IPS DF 19.7 (cell line): ENCODE measurements around the gene TENT4A.
"Not testable (repeated sequence)": the region's sequence is repeated elsewhere in the genome, so short reads cannot be mapped to it uniquely, and the experiment has no call there.

Experiments
- DNase-seq: peaks from one replicate; pipeline ENCODE4 v3.0.0-alpha.2; 2013; ENCODE audit warnings: low read depth, low spot score

Gene TENT4A

GRCh38 chr5:6713274-6714225, at the start of gene TENT4A:
Gene TENT4A (plus strand): TSS chr5:6713432. CDS start chr5:6713984, 552 bp downstream.
- no peak for DNase-seq

- DNase-seq = no peak
Measured at GRCh38 chr5:6666762-6667161, 46.5 kb upstream of the TENT4A start.

GRCh38 chr5:6667648-6668047, 45.6 kb upstream of the TENT4A start:
- DNase-seq = no peak

- DNase-seq = not testable (repeated sequence)
Measured at GRCh38 chr5:6668717-6669116, 44.5 kb upstream of the TENT4A start.

GRCh38 chr5:6673031-6673430, 40.2 kb upstream of the TENT4A start:
- no peak for DNase-seq

GRCh38 chr5:6673963-6674362, 39.3 kb upstream of the TENT4A start:
- no peak for DNase-seq

GRCh38 chr5:6674421-6674820, 38.8 kb upstream of the TENT4A start:
- DNase-seq = no peak

GRCh38 chr5:6674886-6675285, 38.3 kb upstream of the TENT4A start:
- no peak for DNase-seq

- no peak for DNase-seq
Measured at GRCh38 chr5:6675784-6676491, 37.3 kb upstream of the TENT4A start.

- no peak for DNase-seq
Measured at GRCh38 chr5:6676702-6677101, 36.5 kb upstream of the TENT4A start.

GRCh38 chr5:6678385-6678784, 34.8 kb upstream of the TENT4A start:
- DNase-seq = no peak

- DNase-seq = no peak
Measured at GRCh38 chr5:6680922-6681321, 32.3 kb upstream of the TENT4A start.

GRCh38 chr5:6681682-6682081, 31.6 kb upstream of the TENT4A start:
- DNase-seq = no peak

GRCh38 chr5:6682239-6682638, 31.0 kb upstream of the TENT4A start:
- no peak for DNase-seq

- DNase-seq = no peak
Measured at GRCh38 chr5:6683241-6683640, 30.0 kb upstream of the TENT4A start.

GRCh38 chr5:6684075-6684474, 29.2 kb upstream of the TENT4A start:
- no peak for DNase-seq

GRCh38 chr5:6686501-6686900, 26.7 kb upstream of the TENT4A start:
- DNase-seq = no peak

GRCh38 chr5:6686915-6687409, 26.3 kb upstream of the TENT4A start:
- peak; percentile 17 for DNase-seq

- DNase-seq = no peak
Measured at GRCh38 chr5:6687505-6687904, 25.7 kb upstream of the TENT4A start.

- DNase-seq = no peak
Measured at GRCh38 chr5:6692906-6693305, 20.3 kb upstream of the TENT4A start.

GRCh38 chr5:6698696-6699095, 14.5 kb upstream of the TENT4A start:
- DNase-seq = no peak

GRCh38 chr5:6699357-6699756, 13.9 kb upstream of the TENT4A start:
- DNase-seq = no peak
